ENCODE data around the gene UPP2.

DNA sequence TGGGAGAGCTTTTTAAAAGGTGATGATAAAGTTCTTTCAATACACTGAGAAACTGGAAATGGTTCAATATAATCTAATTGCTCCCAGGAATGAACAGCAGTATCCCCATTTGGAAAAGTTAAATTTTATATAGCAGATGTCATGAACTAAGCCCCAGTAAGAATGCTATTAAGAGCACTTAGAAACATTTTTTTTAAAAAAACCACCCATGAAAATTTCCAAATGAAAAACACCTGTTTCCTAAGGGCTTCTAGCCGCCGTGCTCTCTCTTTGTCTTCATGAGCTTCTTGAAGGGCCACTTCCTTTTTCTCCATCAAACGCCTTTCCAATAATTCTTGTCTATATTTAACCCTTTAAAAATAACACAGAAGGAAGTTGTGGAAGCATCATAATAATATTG is 77.0 kb downstream of the UPP2 start:
- TF ChIP-seq, protein P1, sequence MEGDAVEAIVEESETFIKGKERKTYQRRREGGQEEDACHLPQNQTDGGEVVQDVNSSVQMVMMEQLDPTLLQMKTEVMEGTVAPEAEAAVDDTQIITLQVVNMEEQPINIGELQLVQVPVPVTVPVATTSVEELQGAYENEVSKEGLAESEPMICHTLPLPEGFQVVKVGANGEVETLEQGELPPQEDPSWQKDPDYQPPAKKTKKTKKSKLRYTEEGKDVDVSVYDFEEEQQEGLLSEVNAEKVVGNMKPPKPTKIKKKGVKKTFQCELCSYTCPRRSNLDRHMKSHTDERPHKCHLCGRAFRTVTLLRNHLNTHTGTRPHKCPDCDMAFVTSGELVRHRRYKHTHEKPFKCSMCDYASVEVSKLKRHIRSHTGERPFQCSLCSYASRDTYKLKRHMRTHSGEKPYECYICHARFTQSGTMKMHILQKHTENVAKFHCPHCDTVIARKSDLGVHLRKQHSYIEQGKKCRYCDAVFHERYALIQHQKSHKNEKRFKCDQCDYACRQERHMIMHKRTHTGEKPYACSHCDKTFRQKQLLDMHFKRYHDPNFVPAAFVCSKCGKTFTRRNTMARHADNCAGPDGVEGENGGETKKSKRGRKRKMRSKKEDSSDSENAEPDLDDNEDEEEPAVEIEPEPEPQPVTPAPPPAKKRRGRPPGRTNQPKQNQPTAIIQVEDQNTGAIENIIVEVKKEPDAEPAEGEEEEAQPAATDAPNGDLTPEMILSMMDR (IDR thresholded peaks at IDR 0.05 in 4 of 5, conservative IDR thresholded peaks at IDR 0.05 in 1 of 5), result no peak
- no peak for TF ChIP-seq POLR2A (IDR thresholded peaks at IDR 0.05)

Measured in gastrocnemius medialis (tissue), 4 donors.